Cardiac septum (tissue), 1 donor: ENCODE results near the gene TUFT1. TPM values are rescaled to one million over a fixed set of nuclear protein-coding genes. Genes with fewer than 3 reads are reported as not detected.
"Not testable (repeated sequence)": the region's sequence is repeated elsewhere in the genome, so short reads cannot be mapped to it uniquely, and the experiment has no call there.

ENCODE experiments used
- DNase-seq: peaks from one replicate; pipeline ENCODE4 v3.0.0-alpha.2; 2020; ENCODE audit warnings: low spot score
- intact Hi-C: fragments of 100-400 bp; cut with DNase I; formaldehyde crosslinking; loops from one replicate; pipeline ENCODE4 v1.14.0; 2022
- total RNA-seq: library from RNA; stranded (reverse); fragmentation: NEBNext Ultra II Directional; extraction: Animal tissue kit (Norgen Biotek cat#: 25700); gene quantifications from one replicate; pipeline ENCODE4 v1.2.1, GENCODE V29; 2021
- donor health status: DM: no; HTN: no; CAD: no.

The TUFT1 gene
- total RNA-seq, 1 donor from 2014 or later: 4.3 TPM

DNA sequence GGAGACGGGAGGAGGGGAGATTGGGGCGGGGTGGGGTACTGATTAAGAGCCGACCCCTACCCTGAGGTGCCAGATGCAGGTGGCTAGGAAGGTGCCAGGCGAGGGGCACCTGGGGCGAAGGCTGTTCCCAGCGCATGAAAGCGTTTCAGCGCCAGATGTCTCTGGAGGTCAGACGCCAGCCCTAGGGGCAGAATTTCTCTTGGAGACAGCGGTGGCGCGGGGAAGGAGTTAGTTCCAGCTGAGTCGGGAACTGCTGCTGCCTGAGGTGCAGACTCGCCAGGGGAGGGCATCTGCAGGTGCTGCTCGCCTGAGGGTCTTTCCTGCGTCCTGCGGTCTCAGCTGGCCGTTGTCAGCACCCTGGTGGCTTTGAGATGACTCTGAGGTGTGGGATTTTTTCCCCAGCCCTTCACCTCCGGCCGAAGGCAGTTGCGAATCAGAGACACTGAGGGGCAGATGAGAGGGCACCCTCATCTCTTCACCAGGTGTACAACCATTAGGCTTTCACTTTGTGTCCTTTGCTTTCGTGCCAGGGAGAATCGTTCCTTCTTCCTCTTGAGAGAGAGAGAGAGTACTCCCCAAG is 28.4 kb upstream of the TUFT1 start:
- no peak for DNase-seq
- intact Hi-C loops: no loop called here

DNA sequence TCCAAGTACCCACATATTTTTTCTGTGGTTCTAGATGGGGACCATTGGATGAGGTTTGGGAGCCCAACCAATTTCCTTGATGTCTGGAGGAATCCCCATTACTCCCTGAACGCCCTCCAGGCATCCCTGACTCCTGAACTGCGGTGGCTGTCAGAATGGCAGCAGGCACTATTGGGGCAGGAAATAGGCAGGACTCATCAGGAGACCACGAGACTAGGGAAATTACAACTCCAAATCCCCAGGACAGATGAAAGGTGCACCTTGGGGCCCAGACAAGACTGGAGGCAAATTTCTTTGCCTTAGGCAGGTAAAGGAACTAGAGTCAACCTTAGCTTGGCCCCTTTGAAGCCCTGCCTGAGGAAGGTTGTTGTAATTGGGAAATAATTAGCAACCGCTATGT is 27.8 kb upstream of the TUFT1 start:
- intact Hi-C loops: no loop called here
- DNase-seq: no peak

GRCh38 chr1:151512801-151513625 is 27.1 kb upstream of the TUFT1 start:
- intact Hi-C loops: no loop called here
- no peak for DNase-seq

- DNase-seq: no peak
- intact Hi-C loops: no loop called here
Observed at GRCh38 chr1:151513626-151514121, 26.4 kb upstream of the TUFT1 start.

DNA sequence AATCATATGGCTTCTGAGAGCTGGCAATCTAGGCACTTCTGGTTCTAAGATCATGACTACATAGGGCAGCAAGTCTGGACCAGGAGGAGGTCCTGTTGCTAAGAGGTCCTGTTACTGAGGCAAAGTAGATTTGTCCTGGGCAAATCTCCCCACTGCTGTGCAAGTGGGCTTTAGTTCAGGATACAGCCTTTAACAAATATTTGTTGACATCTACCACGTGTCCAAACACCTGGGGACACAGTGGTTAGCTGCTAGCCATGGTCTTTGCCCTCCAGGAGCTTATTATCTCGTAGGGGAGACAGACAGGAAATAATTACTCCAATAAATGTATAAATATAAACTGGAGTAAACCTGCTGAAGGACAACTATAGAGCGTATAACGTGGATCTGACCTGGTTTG is 25.7 kb upstream of the TUFT1 start:
- no peak for DNase-seq
- intact Hi-C loops: no loop called here

DNA sequence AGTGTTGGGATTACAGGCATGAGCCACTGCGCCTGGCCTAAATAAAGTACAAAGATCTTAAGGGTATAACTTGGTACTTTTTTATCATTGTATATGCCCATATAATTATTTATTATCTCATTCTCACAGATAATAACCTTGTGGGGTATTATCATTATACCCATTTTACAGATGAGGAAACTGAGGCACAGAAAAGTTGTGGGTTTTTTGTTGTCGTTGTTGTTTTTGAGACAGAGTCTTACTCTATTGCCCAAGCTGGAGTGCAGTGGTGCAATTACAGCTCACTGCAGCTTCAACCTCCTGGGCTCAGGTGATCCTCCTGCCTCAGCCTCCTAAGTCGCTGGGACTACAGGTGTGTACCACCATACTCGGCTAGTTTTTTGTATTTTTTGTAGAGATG is 24.8 kb upstream of the TUFT1 start:
- no peak for DNase-seq
- intact Hi-C loops: no loop called here

- intact Hi-C loops: no loop called here
- no peak for DNase-seq
Observed at GRCh38 chr1:151516031-151516511, 24.0 kb upstream of the TUFT1 start.

DNA sequence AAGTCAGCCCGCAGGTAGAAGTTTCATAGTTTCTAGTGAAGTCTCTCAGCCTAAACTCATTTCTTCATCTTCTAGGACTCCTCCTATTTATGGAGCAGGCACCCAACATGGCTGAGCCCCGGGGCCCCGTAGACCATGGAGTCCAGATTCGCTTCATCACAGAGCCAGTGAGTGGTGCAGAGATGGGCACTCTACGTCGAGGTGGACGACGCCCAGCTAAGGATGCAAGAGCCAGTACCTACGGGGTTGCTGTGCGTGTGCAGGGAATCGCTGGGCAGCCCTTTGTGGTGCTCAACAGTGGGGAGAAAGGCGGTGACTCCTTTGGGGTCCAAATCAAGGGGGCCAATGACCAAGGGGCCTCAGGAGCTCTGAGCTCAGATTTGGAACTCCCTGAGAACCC is 21.7 kb upstream of the TUFT1 start:
- intact Hi-C loops: no loop called here
- DNase-seq: no peak

- intact Hi-C loops: no loop called here
- no peak for DNase-seq
Observed at GRCh38 chr1:151518936-151519335, 21.2 kb upstream of the TUFT1 start.

DNA sequence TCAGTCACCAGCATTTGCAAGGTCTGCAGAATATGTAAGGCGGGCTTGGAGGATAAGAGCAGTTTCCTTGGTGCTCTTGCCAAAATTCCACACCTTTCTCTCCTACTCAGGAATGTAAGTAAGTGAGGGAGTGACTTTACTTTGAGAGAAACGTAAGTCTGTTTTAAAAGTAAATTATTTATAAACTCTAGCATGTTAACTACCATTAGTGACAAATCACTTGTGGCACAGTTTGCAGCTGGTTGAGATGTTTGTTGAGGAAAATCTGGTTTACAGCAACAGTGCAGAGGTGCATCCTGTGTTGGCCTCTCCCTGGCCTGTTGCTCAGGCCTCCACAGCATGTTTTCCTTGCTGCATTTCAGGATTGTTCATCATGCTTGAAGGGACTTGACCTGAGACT is 20.4 kb upstream of the TUFT1 start:
- intact Hi-C loops: no loop called here
- DNase-seq: no peak

GRCh38 chr1:151520359-151520758 is 19.8 kb upstream of the TUFT1 start:
- intact Hi-C loops: no loop called here

DNA sequence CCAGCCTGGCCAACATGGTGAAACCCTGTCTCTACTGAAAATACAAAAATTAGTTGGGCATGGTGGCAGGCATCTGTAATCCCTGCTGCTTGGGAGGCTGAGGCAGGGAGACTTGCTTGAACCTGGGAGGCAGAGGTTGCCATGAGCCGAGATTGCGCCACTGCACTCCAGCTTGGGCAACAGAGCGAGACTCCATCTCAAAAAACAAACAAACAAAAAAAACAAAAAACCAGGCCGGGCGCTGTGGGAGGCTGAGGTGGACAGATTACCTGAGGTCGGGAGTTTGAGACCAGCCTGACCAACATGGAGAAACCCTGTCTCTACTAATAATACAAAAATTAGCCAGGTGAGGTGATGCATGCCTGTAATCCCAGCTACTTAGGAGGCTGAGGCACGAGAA is 17.7 kb upstream of the TUFT1 start:
- DNase-seq, intact Hi-C loops: not testable (repeated sequence)

More at GRCh38 chr1:151520359-151520758, 19.8 kb upstream of the TUFT1 start:
- no peak for DNase-seq

- intact Hi-C loops: no loop called here
- DNase-seq: no peak
Observed at GRCh38 chr1:151523326-151523725, 16.8 kb upstream of the TUFT1 start.

GRCh38 chr1:151524736-151525135 is 15.4 kb upstream of the TUFT1 start:
- intact Hi-C loops: no loop called here
- no peak for DNase-seq

DNA sequence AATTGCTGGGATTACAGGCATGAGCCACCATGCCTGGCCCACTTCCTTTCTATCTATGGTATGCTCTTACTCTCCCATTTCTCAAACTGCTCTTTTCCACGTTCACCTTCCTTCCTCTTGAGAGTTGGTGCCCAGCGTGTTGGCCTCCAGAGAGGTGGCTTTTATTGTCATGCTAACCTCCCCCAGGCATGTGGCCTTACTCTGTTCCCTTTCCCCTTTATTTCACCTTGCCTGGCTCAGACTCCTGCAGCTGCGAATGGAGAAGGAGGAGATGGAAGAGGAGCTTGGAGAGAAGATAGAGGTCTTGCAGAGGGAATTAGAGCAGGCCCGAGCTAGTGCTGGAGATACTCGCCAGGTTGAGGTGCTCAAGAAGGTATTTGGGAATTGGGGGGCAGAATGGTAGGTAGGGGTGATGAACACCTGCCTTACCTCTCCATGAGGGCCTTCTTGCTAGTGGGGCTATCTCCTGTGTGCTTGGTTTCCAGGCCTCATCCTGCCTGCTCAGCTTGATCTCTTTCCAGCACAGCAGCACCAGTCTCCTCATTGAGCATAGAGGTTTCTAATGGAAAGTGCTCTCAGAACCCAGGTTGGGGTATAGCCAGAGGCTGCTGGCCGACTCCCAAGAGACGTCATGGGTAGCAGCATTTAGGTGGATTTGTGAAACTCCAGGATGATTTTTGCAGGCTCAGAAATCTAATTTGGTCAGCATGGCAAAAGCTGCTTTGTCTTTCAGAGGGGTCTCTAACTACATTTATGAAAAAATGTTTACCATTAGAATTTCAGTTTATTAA is 13.2 kb upstream of the TUFT1 start:
- intact Hi-C loops: no loop called here
- DNase-seq: no peak

GRCh38 chr1:151529211-151529702 is 10.9 kb upstream of the TUFT1 start:
- intact Hi-C loops: no loop called here

DNA sequence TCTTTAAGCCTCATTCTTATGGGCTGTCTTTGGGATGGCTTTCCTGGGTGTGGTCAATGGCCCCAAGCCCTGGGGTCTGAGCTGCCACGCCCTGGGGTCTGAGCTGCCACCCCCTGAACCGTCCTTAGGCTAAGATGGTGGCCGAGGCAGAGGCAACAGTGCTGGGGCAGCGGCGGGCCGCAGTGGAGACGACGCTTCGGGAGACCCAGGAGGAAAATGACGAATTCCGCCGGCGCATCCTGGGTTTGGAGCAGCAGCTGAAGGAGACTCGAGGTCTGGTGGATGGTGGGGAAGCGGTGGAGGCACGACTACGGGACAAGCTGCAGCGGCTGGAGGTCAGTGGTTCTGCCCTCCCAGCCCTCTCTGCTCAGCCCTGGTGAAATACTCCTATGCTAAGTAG is 10.3 kb upstream of the TUFT1 start:
- no peak for DNase-seq
- intact Hi-C loops: loop anchor here (5.0 kb wide), 1 partner anchor 308 kb away; the partner anchor contains the start of gene C2CD4D

More at GRCh38 chr1:151529211-151529702, 10.9 kb upstream of the TUFT1 start:
- DNase-seq: no peak

DNA sequence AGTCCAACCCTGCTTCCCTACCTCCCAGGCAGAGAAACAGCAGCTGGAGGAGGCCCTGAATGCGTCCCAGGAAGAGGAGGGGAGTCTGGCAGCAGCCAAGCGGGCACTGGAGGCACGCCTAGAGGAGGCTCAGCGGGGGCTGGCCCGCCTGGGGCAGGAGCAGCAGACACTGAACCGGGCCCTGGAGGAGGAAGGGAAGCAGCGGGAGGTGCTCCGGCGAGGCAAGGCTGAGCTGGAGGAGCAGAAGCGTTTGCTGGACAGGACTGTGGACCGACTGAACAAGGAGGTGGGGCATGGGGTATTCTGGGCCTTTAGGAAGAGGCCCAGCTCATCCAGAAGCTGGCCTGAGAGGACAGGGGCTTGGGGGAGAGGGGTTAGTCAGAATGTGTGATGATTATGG is 9.6 kb upstream of the TUFT1 start:
- no peak for DNase-seq
- intact Hi-C loops: loop anchor here (5.0 kb wide), 1 partner anchor 307 kb away; the partner anchor contains the start of gene C2CD4D

DNA sequence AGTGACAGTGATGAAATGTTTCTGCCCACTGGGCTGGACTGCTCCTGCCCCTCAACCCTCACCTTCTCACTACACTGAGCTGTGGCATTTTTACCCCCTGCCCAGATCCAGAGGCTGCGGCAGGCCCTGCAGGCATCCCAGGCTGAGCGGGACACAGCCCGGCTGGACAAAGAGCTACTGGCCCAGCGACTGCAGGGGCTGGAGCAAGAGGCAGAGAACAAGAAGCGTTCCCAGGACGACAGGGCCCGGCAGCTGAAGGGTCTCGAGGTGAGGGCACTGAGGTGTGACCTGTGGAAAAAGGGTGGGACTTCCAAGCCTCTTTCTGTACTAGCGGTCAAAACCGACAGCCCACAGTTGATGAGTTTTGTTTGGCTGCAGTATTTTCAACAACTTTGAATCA is 6.2 kb upstream of the TUFT1 start:
- intact Hi-C loops: loop anchor here (1.0 to 5.0 kb wide), 2 partner anchors 201 to 303 kb away; partner anchors contain the start of gene C2CD4D
- no peak for DNase-seq
